GM19468 (cell line): ENCODE data around the gene SPOP.

Experiments
- ATAC-seq: cut with Tn5 transposase; IDR thresholded peaks from one replicate; pipeline ENCODE4 v1.9.1; 2021; ENCODE audit warnings: mild to moderate bottlenecking, moderate library complexity, moderate number of reproducible peaks; ENCODE audit not compliant: unreplicated experiment; ENCODE audit errors: extremely low read depth

SPOP gene

GRCh38 chr17:49621420-49621819 is 56.5 kb downstream of the SPOP start:
- no peak for ATAC-seq

- ATAC-seq, result no peak
Observed at GRCh38 chr17:49618028-49618611, 59.8 kb downstream of the SPOP start.

- no peak for ATAC-seq
Observed at GRCh38 chr17:49616601-49617131, 61.2 kb downstream of the SPOP start.

GRCh38 chr17:49616086-49616485 is 61.8 kb downstream of the SPOP start:
- no peak for ATAC-seq

- no peak for ATAC-seq
Observed at GRCh38 chr17:49613182-49613800, 64.6 kb downstream of the SPOP start.

- no peak for ATAC-seq
Observed at GRCh38 chr17:49612726-49613125, 65.2 kb downstream of the SPOP start.

GRCh38 chr17:49610883-49611584 is 66.9 kb downstream of the SPOP start:
- no peak for ATAC-seq

- ATAC-seq, result no peak
Observed at GRCh38 chr17:49604314-49604869, 73.5 kb downstream of the SPOP start.

- ATAC-seq, result no peak
Observed at GRCh38 chr17:49603720-49604119, 74.2 kb downstream of the SPOP start.

GRCh38 chr17:49603238-49603637 is 74.7 kb downstream of the SPOP start:
- ATAC-seq, result no peak

GRCh38 chr17:49602783-49603182 is 75.1 kb downstream of the SPOP start:
- no peak for ATAC-seq

- no peak for ATAC-seq
Observed at GRCh38 chr17:49600949-49601348, 76.9 kb downstream of the SPOP start.

- ATAC-seq, result no peak
Observed at GRCh38 chr17:49598918-49599317, 79.0 kb downstream of the SPOP start.

- ATAC-seq, result no peak
Observed at GRCh38 chr17:49597928-49598655, 79.8 kb downstream of the SPOP start.

- ATAC-seq, result no peak
Observed at GRCh38 chr17:49597436-49597835, 80.5 kb downstream of the SPOP start.

- no peak for ATAC-seq
Observed at GRCh38 chr17:49596613-49597244, 81.2 kb downstream of the SPOP start.

- no peak for ATAC-seq
Observed at GRCh38 chr17:49595980-49596379, 81.9 kb downstream of the SPOP start.

GRCh38 chr17:49595328-49595727 is 82.6 kb downstream of the SPOP start:
- no peak for ATAC-seq

GRCh38 chr17:49592263-49592662 is 85.6 kb downstream of the SPOP start:
- ATAC-seq, result no peak

- no peak for ATAC-seq
Observed at GRCh38 chr17:49590874-49591273, 87.0 kb downstream of the SPOP start.
